ENCODE data around the gene STARD6. TPM values are rescaled to one million over a fixed set of nuclear protein-coding genes. Genes with fewer than 3 reads are reported as not detected.
A peak's percentile ranks its signal among the peaks of the same experiment; 100 is the strongest.

STARD6 gene
- total RNA-seq, 1 experiment from 2014 or later: not detected

- BruUV-seq (replicated peaks): no TSS peak
Observed at GRCh38 chr18:54280220-54280569, 77.5 kb downstream of the STARD6 start.

GRCh38 chr18:54279477-54280219 is 78.0 kb downstream of the STARD6 start:
- no peak overlapping the region for H3K4me3 Mint-ChIP-seq (ENCODE audit: unreplicated experiment)
- no peaks in the 10 kb centered on the region for H3K27me3 Mint-ChIP-seq (ENCODE audit: insufficient read depth, unreplicated experiment)
- ChIA-PET CTCF (interaction anchor here (0.7 to 1.6 kb wide), 5 partner anchors 10 to 771 kb away, joined by 3 to 8 read pairs (median 5); partner anchors contain the start of gene POLI), POLR2A (interaction anchor here (1.0 to 2.3 kb wide), 2 partner anchors 55 to 57 kb away, joined by 6 read pairs; partner anchors contain the start of gene MBD2)
- TF ChIP-seq, protein P1, sequence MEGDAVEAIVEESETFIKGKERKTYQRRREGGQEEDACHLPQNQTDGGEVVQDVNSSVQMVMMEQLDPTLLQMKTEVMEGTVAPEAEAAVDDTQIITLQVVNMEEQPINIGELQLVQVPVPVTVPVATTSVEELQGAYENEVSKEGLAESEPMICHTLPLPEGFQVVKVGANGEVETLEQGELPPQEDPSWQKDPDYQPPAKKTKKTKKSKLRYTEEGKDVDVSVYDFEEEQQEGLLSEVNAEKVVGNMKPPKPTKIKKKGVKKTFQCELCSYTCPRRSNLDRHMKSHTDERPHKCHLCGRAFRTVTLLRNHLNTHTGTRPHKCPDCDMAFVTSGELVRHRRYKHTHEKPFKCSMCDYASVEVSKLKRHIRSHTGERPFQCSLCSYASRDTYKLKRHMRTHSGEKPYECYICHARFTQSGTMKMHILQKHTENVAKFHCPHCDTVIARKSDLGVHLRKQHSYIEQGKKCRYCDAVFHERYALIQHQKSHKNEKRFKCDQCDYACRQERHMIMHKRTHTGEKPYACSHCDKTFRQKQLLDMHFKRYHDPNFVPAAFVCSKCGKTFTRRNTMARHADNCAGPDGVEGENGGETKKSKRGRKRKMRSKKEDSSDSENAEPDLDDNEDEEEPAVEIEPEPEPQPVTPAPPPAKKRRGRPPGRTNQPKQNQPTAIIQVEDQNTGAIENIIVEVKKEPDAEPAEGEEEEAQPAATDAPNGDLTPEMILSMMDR (IDR thresholded peaks at IDR 0.05; ENCODE audit: unreplicated experiment): no peak
- peaks cover 8% of the 10 kb centered on the region for H3K4me1 Mint-ChIP-seq (ENCODE audit: insufficient read depth, unreplicated experiment)
- no TSS peak for BruUV-seq (replicated peaks)
- no peaks in the 10 kb centered on the region for H3K9me3 Mint-ChIP-seq (ENCODE audit: unreplicated experiment)
- H3K27ac Mint-ChIP-seq (ENCODE audit: low read depth, unreplicated experiment): peak overlapping the region; percentile 62
- peaks cover 58% of the 10 kb centered on the region for H3K36me3 Mint-ChIP-seq (ENCODE audit: insufficient read depth, unreplicated experiment)
- no peak for DNase-seq (ENCODE audit: unreplicated experiment)
- intact Hi-C loops (cut with micrococcal nuclease): no loop called here

More at GRCh38 chr18:54280220-54280569, 77.5 kb downstream of the STARD6 start:
- no peaks in the 10 kb centered on the region for H3K27me3 Mint-ChIP-seq (ENCODE audit: insufficient read depth, unreplicated experiment)
- H3K9me3 Mint-ChIP-seq (ENCODE audit: unreplicated experiment): no peaks in the 10 kb centered on the region
- POLR2A ChIA-PET: interaction anchor here (1.0 to 2.3 kb wide), 2 partner anchors 55 to 57 kb away, joined by 6 read pairs; partner anchors contain the start of gene MBD2
- DNase-seq (ENCODE audit: unreplicated experiment): no peak
- peak overlapping the region; percentile 62 for H3K27ac Mint-ChIP-seq (ENCODE audit: low read depth, unreplicated experiment)
- H3K4me1 Mint-ChIP-seq (ENCODE audit: insufficient read depth, unreplicated experiment): peaks cover 14% of the 10 kb centered on the region
- H3K4me3 Mint-ChIP-seq (ENCODE audit: unreplicated experiment): no peak overlapping the region
- TF ChIP-seq, protein P1 (IDR thresholded peaks at IDR 0.05; ENCODE audit: unreplicated experiment): no peak
- CTCF ChIA-PET: interaction anchor here (1.6 kb wide), 1 partner anchor 57 kb away, joined by 8 read pairs; no protein-coding TSS in a partner anchor
- intact Hi-C loops (cut with micrococcal nuclease): no loop called here
- H3K36me3 Mint-ChIP-seq (ENCODE audit: insufficient read depth, unreplicated experiment): peaks cover 58% of the 10 kb centered on the region

- ChIA-PET CTCF (interaction anchor here (0.7 to 1.6 kb wide), 5 partner anchors 9 to 770 kb away, joined by 3 to 8 read pairs (median 3); partner anchors contain the start of gene POLI), POLR2A (interaction anchor here (0.6 to 2.3 kb wide), 6 partner anchors 9 to 56 kb away, joined by 3 to 6 read pairs (median 4); partner anchors contain the start of gene POLI)
- intact Hi-C loops (cut with micrococcal nuclease): no loop called here
- TF ChIP-seq, protein P1 (IDR thresholded peaks at IDR 0.05; ENCODE audit: unreplicated experiment): no peak
- Mint-ChIP-seq H3K4me3 (ENCODE audit: unreplicated experiment) (no peak overlapping the region), H3K27me3 (ENCODE audit: insufficient read depth, unreplicated experiment) (no peaks in the 10 kb centered on the region), H3K27ac (ENCODE audit: low read depth, unreplicated experiment) (no peak overlapping the region), H3K36me3 (ENCODE audit: insufficient read depth, unreplicated experiment) (peaks cover 50% of the 10 kb centered on the region), H3K4me1 (ENCODE audit: insufficient read depth, unreplicated experiment) (peaks cover 4% of the 10 kb centered on the region), H3K9me3 (ENCODE audit: unreplicated experiment) (no peaks in the 10 kb centered on the region)
- BruUV-seq (replicated peaks): no TSS peak
- DNase-seq (ENCODE audit: unreplicated experiment): no peak
Observed at GRCh38 chr18:54278615-54279014, 79.0 kb downstream of the STARD6 start.

GRCh38 chr18:54277899-54278298 is 79.8 kb downstream of the STARD6 start:
- intact Hi-C loops (cut with micrococcal nuclease): no loop called here
- no peak overlapping the region for H3K27ac Mint-ChIP-seq (ENCODE audit: low read depth, unreplicated experiment)
- BruUV-seq (replicated peaks): no TSS peak
- DNase-seq (ENCODE audit: unreplicated experiment): no peak
- peaks cover 50% of the 10 kb centered on the region for H3K36me3 Mint-ChIP-seq (ENCODE audit: insufficient read depth, unreplicated experiment)
- CTCF ChIA-PET: interaction anchor here (0.6 to 0.8 kb wide), 2 partner anchors 53 to 54 kb away, joined by 3 read pairs; no protein-coding TSS in a partner anchor
- POLR2A ChIA-PET: interaction anchor here (0.7 to 1.4 kb wide), 5 partner anchors 8 to 58 kb away, joined by 3 to 5 read pairs (median 3); partner anchors contain the start of gene POLI
- H3K27me3 Mint-ChIP-seq (ENCODE audit: insufficient read depth, unreplicated experiment): no peaks in the 10 kb centered on the region
- H3K9me3 Mint-ChIP-seq (ENCODE audit: unreplicated experiment): no peaks in the 10 kb centered on the region
- TF ChIP-seq, protein P1 (IDR thresholded peaks at IDR 0.05; ENCODE audit: unreplicated experiment): no peak
- H3K4me1 Mint-ChIP-seq (ENCODE audit: insufficient read depth, unreplicated experiment): peaks cover 4% of the 10 kb centered on the region
- H3K4me3 Mint-ChIP-seq (ENCODE audit: unreplicated experiment): no peak overlapping the region
